ENCODE measurements around the gene S100A13. TPM values are rescaled to one million over a fixed set of nuclear protein-coding genes. Genes with fewer than 3 reads are reported as not detected.
"Not testable (repeated sequence)": the region's sequence is repeated elsewhere in the genome, so short reads cannot be mapped to it uniquely, and the experiment has no call there.

The S100A13 gene
- total RNA-seq, 1 experiment from 2014 or later = 238 TPM

DNA sequence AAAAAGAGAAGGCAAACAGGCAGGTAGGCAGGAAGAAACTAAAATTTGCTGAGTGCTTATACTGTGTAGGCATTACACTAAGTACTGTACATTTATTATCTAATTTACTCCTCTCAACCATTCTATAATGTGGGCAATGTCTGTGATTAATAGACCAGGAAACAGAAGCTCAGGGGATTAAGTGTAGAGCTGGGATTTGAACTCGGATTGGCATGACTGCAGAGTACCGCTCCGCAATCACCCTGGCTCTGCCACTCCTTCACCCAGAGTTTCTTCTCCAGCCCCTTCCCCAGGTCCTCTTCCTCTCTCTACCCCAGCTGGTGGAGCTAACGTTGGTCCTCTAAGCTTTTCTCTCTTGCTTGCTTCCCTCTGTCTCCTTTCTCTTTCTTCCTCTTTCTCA lies 50.2 kb downstream of the S100A13 start:
- no peaks in the 10 kb centered on the region for H3K27me3 ChIP-seq (replicated peaks; ENCODE audit: control insufficient read depth, insufficient read depth, low read length)
- TF ChIP-seq, protein P1, sequence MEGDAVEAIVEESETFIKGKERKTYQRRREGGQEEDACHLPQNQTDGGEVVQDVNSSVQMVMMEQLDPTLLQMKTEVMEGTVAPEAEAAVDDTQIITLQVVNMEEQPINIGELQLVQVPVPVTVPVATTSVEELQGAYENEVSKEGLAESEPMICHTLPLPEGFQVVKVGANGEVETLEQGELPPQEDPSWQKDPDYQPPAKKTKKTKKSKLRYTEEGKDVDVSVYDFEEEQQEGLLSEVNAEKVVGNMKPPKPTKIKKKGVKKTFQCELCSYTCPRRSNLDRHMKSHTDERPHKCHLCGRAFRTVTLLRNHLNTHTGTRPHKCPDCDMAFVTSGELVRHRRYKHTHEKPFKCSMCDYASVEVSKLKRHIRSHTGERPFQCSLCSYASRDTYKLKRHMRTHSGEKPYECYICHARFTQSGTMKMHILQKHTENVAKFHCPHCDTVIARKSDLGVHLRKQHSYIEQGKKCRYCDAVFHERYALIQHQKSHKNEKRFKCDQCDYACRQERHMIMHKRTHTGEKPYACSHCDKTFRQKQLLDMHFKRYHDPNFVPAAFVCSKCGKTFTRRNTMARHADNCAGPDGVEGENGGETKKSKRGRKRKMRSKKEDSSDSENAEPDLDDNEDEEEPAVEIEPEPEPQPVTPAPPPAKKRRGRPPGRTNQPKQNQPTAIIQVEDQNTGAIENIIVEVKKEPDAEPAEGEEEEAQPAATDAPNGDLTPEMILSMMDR (IDR thresholded peaks at IDR 0.05; ENCODE audit: insufficient read depth in 1 of 2, low read depth in 1 of 2, low read length in 1 of 2, severe bottlenecking in 1 of 2, unreplicated experiment in 1 of 2) = no peak
- no peak for DNase-seq
- intact Hi-C loops (cut with micrococcal nuclease; ENCODE audit: unreplicated experiment) = loop anchor here (5.0 kb wide), 1 partner anchor 95 kb away; the partner anchor contains the start of gene ILF2
- peak overlapping the region; percentile 16 for H3K4me3 Mint-ChIP-seq (ENCODE audit: unreplicated experiment)
- H3K27me3 Mint-ChIP-seq (ENCODE audit: insufficient read depth, unreplicated experiment) = no peaks in the 10 kb centered on the region
- no peaks in the 10 kb centered on the region for H3K9me3 Mint-ChIP-seq (ENCODE audit: unreplicated experiment)
- H3K27ac Mint-ChIP-seq (ENCODE audit: unreplicated experiment) = peak overlapping the region; percentile 73
- no TSS peak for BruUV-seq (replicated peaks)
- no peaks in the 10 kb centered on the region for H3K36me3 ChIP-seq (ENCODE audit: control insufficient read depth, insufficient read depth, low read length)
- H3K9me3 ChIP-seq = no peaks in the 10 kb centered on the region
- H3K4me3 ChIP-seq (ENCODE audit: low read depth, low read length) = no peak overlapping the region
- POLR2A ChIA-PET = interaction anchor here (0.5 to 2.8 kb wide), 8 partner anchors 11 to 301 kb away, joined by 3 to 25 read pairs (median 6); partner anchors contain the start of genes CHTOP, S100A13, S100A14 and S100A16
- peaks cover 45% of the 10 kb centered on the region for H3K4me1 Mint-ChIP-seq (ENCODE audit: low read depth, unreplicated experiment)
- peaks cover 20% of the 10 kb centered on the region for H3K36me3 Mint-ChIP-seq (ENCODE audit: insufficient read depth, unreplicated experiment)
- CTCF ChIA-PET = interaction anchor here (0.6 to 1.5 kb wide), 6 partner anchors 9 to 50 kb away, joined by 3 to 10 read pairs (median 5); partner anchors contain the start of genes S100A1, S100A13 and S100A14
- H3K4me1 ChIP-seq = peaks cover 63% of the 10 kb centered on the region

DNA sequence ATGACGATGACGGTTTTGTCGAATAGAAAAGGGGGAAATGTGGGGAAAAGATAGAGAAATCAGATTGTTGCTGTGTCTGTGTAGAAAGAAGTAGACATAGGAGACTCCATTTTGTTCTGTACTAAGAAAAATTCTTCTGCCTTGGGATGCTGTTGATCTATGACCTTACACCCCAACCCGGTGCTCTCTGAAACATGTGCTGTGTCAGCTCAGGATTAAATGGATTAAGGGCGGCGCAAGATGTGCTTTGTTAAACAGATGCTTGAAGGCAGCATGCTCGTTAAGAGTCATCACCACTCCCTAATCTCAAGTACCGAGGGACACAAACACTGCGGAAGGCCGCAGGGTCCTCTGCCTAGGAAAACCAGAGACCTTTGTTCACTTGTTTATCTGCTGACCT lies 51.8 kb downstream of the S100A13 start:
- Mint-ChIP-seq H3K36me3 (ENCODE audit: insufficient read depth, unreplicated experiment) (peaks cover 20% of the 10 kb centered on the region), H3K4me1 (ENCODE audit: low read depth, unreplicated experiment) (peaks cover 60% of the 10 kb centered on the region), H3K27ac (ENCODE audit: unreplicated experiment) (peak overlapping the region; percentile 73)
- H3K27me3 ChIP-seq (replicated peaks; ENCODE audit: control insufficient read depth, insufficient read depth, low read length); H3K4me3 ChIP-seq (ENCODE audit: low read depth, low read length); H3K9me3 Mint-ChIP-seq (ENCODE audit: unreplicated experiment); BruUV-seq (replicated peaks); H3K9me3 ChIP-seq; H3K36me3 ChIP-seq (ENCODE audit: control insufficient read depth, insufficient read depth, low read length); H3K27me3 Mint-ChIP-seq (ENCODE audit: insufficient read depth, unreplicated experiment); H3K4me3 Mint-ChIP-seq (ENCODE audit: unreplicated experiment): not testable (repeated sequence)
- peak; percentile 68 to 80 for DNase-seq
- intact Hi-C loops (cut with micrococcal nuclease; ENCODE audit: unreplicated experiment) = loop anchor here (5.0 kb wide), 1 partner anchor 97 kb away; the partner anchor contains the start of gene ILF2
- CTCF ChIA-PET = interaction anchor here (0.9 to 1.3 kb wide), 4 partner anchors 37 to 56 kb away, joined by 3 to 8 read pairs (median 4); partner anchors contain the start of genes S100A13 and S100A16
- H3K4me1 ChIP-seq = peaks cover 62% of the 10 kb centered on the region
- POLR2A ChIA-PET = interaction anchor here (0.9 to 1.2 kb wide), 5 partner anchors 9 to 58 kb away, joined by 3 to 9 read pairs (median 3); partner anchors contain the start of genes CHTOP, S100A13 and S100A14

GRCh38 chr1:153575081-153575491 lies 52.2 kb downstream of the S100A13 start:
- H3K4me1 Mint-ChIP-seq (ENCODE audit: low read depth, unreplicated experiment) = peaks cover 63% of the 10 kb centered on the region
- H3K36me3 ChIP-seq (ENCODE audit: control insufficient read depth, insufficient read depth, low read length); POLR2A ChIA-PET; H3K9me3 ChIP-seq; H3K4me3 ChIP-seq (ENCODE audit: low read depth, low read length); BruUV-seq (replicated peaks); H3K4me3 Mint-ChIP-seq (ENCODE audit: unreplicated experiment); H3K27me3 Mint-ChIP-seq (ENCODE audit: insufficient read depth, unreplicated experiment); DNase-seq; H3K9me3 Mint-ChIP-seq (ENCODE audit: unreplicated experiment); H3K27me3 ChIP-seq (replicated peaks; ENCODE audit: control insufficient read depth, insufficient read depth, low read length); CTCF ChIA-PET: not testable (repeated sequence)
- H3K4me1 ChIP-seq = peaks cover 62% of the 10 kb centered on the region
- H3K27ac Mint-ChIP-seq (ENCODE audit: unreplicated experiment) = peak overlapping the region; percentile 73
- intact Hi-C loops (cut with micrococcal nuclease; ENCODE audit: unreplicated experiment) = loop anchor here (5.0 kb wide), 1 partner anchor 97 kb away; the partner anchor contains the start of gene ILF2
- H3K36me3 Mint-ChIP-seq (ENCODE audit: insufficient read depth, unreplicated experiment) = peaks cover 20% of the 10 kb centered on the region

- no TSS peak for BruUV-seq (replicated peaks)
- DNase-seq = no peak
- peaks cover 65% of the 10 kb centered on the region for H3K4me1 Mint-ChIP-seq (ENCODE audit: low read depth, unreplicated experiment)
- no peaks in the 10 kb centered on the region for H3K9me3 Mint-ChIP-seq (ENCODE audit: unreplicated experiment)
- Histone ChIP-seq H3K9me3 (no peaks in the 10 kb centered on the region), H3K36me3 (ENCODE audit: control insufficient read depth, insufficient read depth, low read length) (no peaks in the 10 kb centered on the region), H3K4me1 (peaks cover 58% of the 10 kb centered on the region), H3K27me3 (replicated peaks; ENCODE audit: control insufficient read depth, insufficient read depth, low read length) (no peaks in the 10 kb centered on the region), H3K4me3 (ENCODE audit: low read depth, low read length) (no peak overlapping the region)
- no peaks in the 10 kb centered on the region for H3K27me3 Mint-ChIP-seq (ENCODE audit: insufficient read depth, unreplicated experiment)
- ChIA-PET POLR2A (no interaction called here), CTCF (interaction anchor here (1.3 to 3.1 kb wide), 4 partner anchors 35 to 61 kb away, joined by 4 to 25 read pairs (median 12); partner anchors contain the start of genes CHTOP, S100A1, S100A13 and S100A14)
- no peak overlapping the region for H3K4me3 Mint-ChIP-seq (ENCODE audit: unreplicated experiment)
- H3K27ac Mint-ChIP-seq (ENCODE audit: unreplicated experiment) = peak overlapping the region; percentile 29
- TF ChIP-seq, protein P1 (IDR thresholded peaks at IDR 0.05; ENCODE audit: insufficient read depth in 1 of 2, low read depth in 1 of 2, low read length in 1 of 2, severe bottlenecking in 1 of 2, unreplicated experiment in 1 of 2) = no peak
- intact Hi-C loops (cut with micrococcal nuclease; ENCODE audit: unreplicated experiment) = loop anchor here (2.0 kb wide), 1 partner anchor 53 kb away; the partner anchor contains the start of gene S100A13
- peaks cover 16% of the 10 kb centered on the region for H3K36me3 Mint-ChIP-seq (ENCODE audit: insufficient read depth, unreplicated experiment)
Measured at GRCh38 chr1:153573351-153573750, 54.0 kb downstream of the S100A13 start.

Measured in Caco-2 (cell line).